PC-3 (cell line): ENCODE measurements around the gene STK11IP. TPM values are rescaled to one million over a fixed set of nuclear protein-coding genes. Genes with fewer than 3 reads are reported as not detected.

Experiments
- ATAC-seq: fragments of 200-7000 bp; cut with Tn5 transposase; 2 replicates; pipeline ENCODE4 v1.9.1; 2020; ENCODE audit warnings: mild to moderate bottlenecking, moderate library complexity
- BruUV-seq: library from RNA; stranded (reverse); fragments of 400-500 nt; replicated peaks from 2 replicates; lab custom pipeline; 2021; lab: Mats Ljungman, UMichigan
- CTCF ChIA-PET: fragments of 300-600 bp; sonication (Branson Sonifier 250); formaldehyde crosslinking; loops from one replicate; lab custom pipeline; 2022; ENCODE audit warnings: antibody characterized with exemption; lab: Charles Lee
- POLR2A ChIA-PET: fragments of 300-600 bp; sonication (Branson Sonifier 250); formaldehyde crosslinking; loops from one replicate; lab custom pipeline; 2022; ENCODE audit warnings: antibody characterized with exemption; ENCODE audit not compliant: unreplicated experiment; lab: Charles Lee
- DNase-seq: peaks from one replicate; pipeline ENCODE4 v3.0.0-alpha.2; 2015
- H2AFZ ChIP-seq: fragments of 300-600 bp; sonication (generic); 2 replicates; pipeline ENCODE4 v1.6.0; 2016; ENCODE audit warnings: antibody characterized with exemption, low read length
- H3F3A ChIP-seq: fragments of 300-600 bp; sonication (generic); one replicate; pipeline ENCODE4 v1.6.0; 2017; ENCODE audit warnings: antibody characterized with exemption, low read length, control low read depth, mild to moderate bottlenecking; ENCODE audit not compliant: unreplicated experiment
- H3K27ac ChIP-seq: fragments of 300-600 bp; sonication (generic); 2 replicates; pipeline ENCODE4 v1.5.1; 2016; ENCODE audit warnings: mild to moderate bottlenecking, low read length
- H3K27me3 ChIP-seq: fragments of 300-600 bp; sonication (generic); 2 replicates; pipeline ENCODE4 v1.6.1; 2016; ENCODE audit warnings: low read length, mixed read lengths
- H3K36me3 ChIP-seq: fragments of 300-600 bp; sonication (generic); 2 replicates; pipeline ENCODE4 v1.6.1; 2016; ENCODE audit warnings: low read depth, mixed run types, low read length, mixed read lengths
- H3K4me1 ChIP-seq: fragments of 300-600 bp; sonication (generic); 2 replicates; pipeline ENCODE4 v1.5.1; 2016; ENCODE audit warnings: low read length; ENCODE audit not compliant: insufficient read depth
- H3K4me2 ChIP-seq: fragments of 300-600 bp; sonication (generic); 2 replicates; pipeline ENCODE4 v1.6.0; 2016; ENCODE audit warnings: low read length
- H3K4me3 ChIP-seq: fragments of 300-600 bp; sonication (generic); 2 replicates; pipeline ENCODE4 v1.5.1; 2016; ENCODE audit warnings: mild to moderate bottlenecking, low read length, mixed read lengths
- H3K79me2 ChIP-seq: fragments of 300-600 bp; sonication (generic); 2 replicates; pipeline ENCODE4 v1.6.1; 2017; ENCODE audit warnings: low read length, mixed read lengths
- H3K9ac ChIP-seq: fragments of 300-600 bp; sonication (generic); 2 replicates; pipeline ENCODE4 v1.6.0; 2016; ENCODE audit warnings: mild to moderate bottlenecking, low read length
- H3K9me2 ChIP-seq: fragments of 300-600 bp; sonication (generic); replicated peaks from 2 replicates; pipeline ENCODE4 v1.6.1; 2016; ENCODE audit warnings: mixed run types, low read length, mixed read lengths
- H3K9me3 ChIP-seq: fragments of 300-600 bp; sonication (generic); 2 replicates; pipeline ENCODE4 v1.6.1; 2016; ENCODE audit warnings: low read length, mixed read lengths
- H4K20me1 ChIP-seq: fragments of 300-600 bp; sonication (generic); 2 replicates; pipeline ENCODE4 v1.6.1; 2016; ENCODE audit warnings: low read length, mixed read lengths
- EZH2 ChIP-seq: fragments of 300-600 bp; sonication (generic); IDR thresholded peaks from one replicate; pipeline ENCODE4 v1.6.1; 2017; ENCODE audit warnings: antibody characterized with exemption, mild to moderate bottlenecking, low read length; ENCODE audit not compliant: unreplicated experiment
- EZH2phosphoT487 ChIP-seq: fragments of 300-600 bp; sonication (generic); IDR thresholded peaks from 2 replicates; pipeline ENCODE4 v1.6.1; 2018; ENCODE audit warnings: mild to moderate bottlenecking, antibody characterized with exemption, low read length, borderline replicate concordance
- intact Hi-C: fragments of 100-400 bp; cut with micrococcal nuclease; formaldehyde crosslinking; loops from 2 replicates; pipeline ENCODE4 v1.9.0; 2023
- microRNA-seq: library from miRNA; unstranded; fragments of <30 nt; microRNA quantifications from one replicate; pipeline ENCODE4 v1.1.0, GENCODE V29; 2020; ENCODE audit not compliant: unreplicated experiment
- total RNA-seq: library from RNA; depleted of rRNA; stranded (reverse); fragments of >200 nt; gene quantifications from 2 replicates; pipeline ENCODE4 v1.2.3, GENCODE V29; 2014; rRNA removed
- TF ChIP-seq, protein P1 (sequence below): fragments of 300-600 bp; sonication (generic); conservative IDR thresholded peaks from 2 replicates; pipeline ENCODE4 v1.5.1; 2017; ENCODE audit warnings: antibody characterized with exemption, low read depth, mild to moderate bottlenecking, low read length

Gene STK11IP
- total RNA-seq, 1 experiment from 2014 or later: 17.7 TPM

DNA sequence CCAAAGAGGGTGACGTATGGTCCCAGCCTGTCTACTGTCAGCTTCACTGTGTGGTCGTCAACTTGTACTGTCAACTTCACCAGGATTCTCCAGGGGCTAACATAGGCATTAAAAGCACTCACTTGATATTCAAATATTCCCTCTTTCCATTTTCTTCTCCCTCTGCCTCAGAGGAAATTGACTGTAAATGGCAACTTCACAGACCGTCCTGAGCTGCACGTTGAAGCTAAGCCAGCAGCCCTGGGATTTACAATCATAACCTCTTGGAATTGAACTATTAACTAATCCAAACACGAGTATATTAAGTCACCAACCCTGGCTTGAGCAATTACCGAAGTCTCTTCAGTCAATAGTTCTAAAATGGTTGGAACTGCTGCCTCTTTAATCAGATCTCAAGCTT, 68.3 kb downstream of the STK11IP start:
- CTCF ChIA-PET: no interaction called here
- no peak overlapping the region for H3K4me2 ChIP-seq
- DNase-seq: no peak
- H3K9ac ChIP-seq: no peak overlapping the region
- no peak for ATAC-seq
- H3K27ac ChIP-seq: no peak overlapping the region
- TF ChIP-seq EZH2phosphoT487: no peak
- TF ChIP-seq, protein P1, sequence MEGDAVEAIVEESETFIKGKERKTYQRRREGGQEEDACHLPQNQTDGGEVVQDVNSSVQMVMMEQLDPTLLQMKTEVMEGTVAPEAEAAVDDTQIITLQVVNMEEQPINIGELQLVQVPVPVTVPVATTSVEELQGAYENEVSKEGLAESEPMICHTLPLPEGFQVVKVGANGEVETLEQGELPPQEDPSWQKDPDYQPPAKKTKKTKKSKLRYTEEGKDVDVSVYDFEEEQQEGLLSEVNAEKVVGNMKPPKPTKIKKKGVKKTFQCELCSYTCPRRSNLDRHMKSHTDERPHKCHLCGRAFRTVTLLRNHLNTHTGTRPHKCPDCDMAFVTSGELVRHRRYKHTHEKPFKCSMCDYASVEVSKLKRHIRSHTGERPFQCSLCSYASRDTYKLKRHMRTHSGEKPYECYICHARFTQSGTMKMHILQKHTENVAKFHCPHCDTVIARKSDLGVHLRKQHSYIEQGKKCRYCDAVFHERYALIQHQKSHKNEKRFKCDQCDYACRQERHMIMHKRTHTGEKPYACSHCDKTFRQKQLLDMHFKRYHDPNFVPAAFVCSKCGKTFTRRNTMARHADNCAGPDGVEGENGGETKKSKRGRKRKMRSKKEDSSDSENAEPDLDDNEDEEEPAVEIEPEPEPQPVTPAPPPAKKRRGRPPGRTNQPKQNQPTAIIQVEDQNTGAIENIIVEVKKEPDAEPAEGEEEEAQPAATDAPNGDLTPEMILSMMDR: no peak
- TF ChIP-seq EZH2: no peak
- no peaks in the 10 kb centered on the region for H3K79me2 ChIP-seq
- no peaks in the 10 kb centered on the region for H3K36me3 ChIP-seq
- H3K27me3 ChIP-seq: no peaks in the 10 kb centered on the region
- no peaks in the 10 kb centered on the region for H3F3A ChIP-seq
- intact Hi-C loops: no loop called here
- no peak overlapping the region for H2AFZ ChIP-seq
- no peaks in the 10 kb centered on the region for H3K9me2 ChIP-seq
- BruUV-seq: no TSS peak
- H3K4me1 ChIP-seq: peaks cover 11% of the 10 kb centered on the region
- no peak overlapping the region for H3K4me3 ChIP-seq
- 0 out of 2 replicates have a peak, but pooled peaks cover 3% of the 10 kb centered on the region for H3K9me3 ChIP-seq
- POLR2A ChIA-PET: no interaction called here
- no peaks in the 10 kb centered on the region for H4K20me1 ChIP-seq

Small RNA genes within 50 kb of the gene (microRNA-seq; reads per million reads assigned to microRNA genes)
- not detected for gene MIR3132

Other genes starting within 250 kb of the STK11IP start
- 86.2 and 114 TPM in 2 replicates for gene DNPEP, start 209.9 kb upstream of the STK11IP start, total RNA-seq
- not detected in 2 replicates for gene DES, start 179.5 kb upstream of the STK11IP start, total RNA-seq
- gene SPEG, start 163.0 kb upstream of the STK11IP start, total RNA-seq: 30.7 and 45.2 TPM in 2 replicates
- 78.1 and 85.7 TPM in 2 replicates for gene GMPPA, start 99.0 kb upstream of the STK11IP start, total RNA-seq
- gene ASIC4, start 83.4 kb upstream of the STK11IP start, total RNA-seq: 0.11 TPM in 1 of 2 replicates, not detected in the other
- gene CHPF, start 54.0 kb upstream of the STK11IP start, total RNA-seq: 139 and 210 TPM in 2 replicates
- gene TMEM198, start 53.8 kb upstream of the STK11IP start, total RNA-seq: 1.1 and 5.2 TPM in 2 replicates
- gene OBSL1, start 26.3 kb upstream of the STK11IP start, total RNA-seq: 122 and 148 TPM in 2 replicates
- gene INHA, start 25.5 kb upstream of the STK11IP start, total RNA-seq: 1.3 and 1.5 TPM in 2 replicates
- gene SLC4A3, start 29.8 kb downstream of the STK11IP start, total RNA-seq: 11.6 and 14.3 TPM in 2 replicates